H1 (cell line): ENCODE data around the gene NUP210.

ENCODE experiments used
- CHD2 ChIP-seq: IDR thresholded peaks from 2 replicates; pipeline ENCODE4 v1.6.1; 2012; ENCODE audit warnings: low read length, improper control_type of control experiment
- PHF8 ChIP-seq: fragments of 200-600 bp; sonication (generic); conservative IDR thresholded peaks from 2 replicates; pipeline ENCODE4 v1.7.1; 2012; ENCODE audit warnings: low read depth, mild to moderate bottlenecking, inconsistent platforms, low read length, moderate library complexity
- SIN3A ChIP-seq, 2 experiments: IDR thresholded peaks in 1 of 2; conservative IDR thresholded peaks in 1 of 2; 2 replicates each; pipeline ENCODE4 v1.6.1; 2011 to 2012; ENCODE audit warnings: low read length in 2 of 2, improper control_type of control experiment in 1 of 2, low read depth in 1 of 2, mild to moderate bottlenecking in 1 of 2
- TF ChIP-seq, protein P1 (sequence below), 3 experiments: IDR thresholded peaks; 1 replicate in 2 of 3; 2 replicates in 1 of 3; pipeline versions ENCODE4 v1.5.1 to v1.6.1; 2011; ENCODE audit warnings: low read length in 3 of 3, mild to moderate bottlenecking in 3 of 3, inconsistent platforms in 2 of 3, low read depth in 1 of 3, moderate library complexity in 1 of 3; ENCODE audit not compliant: insufficient read depth in 1 of 3; ENCODE audit errors: control extremely low read depth in 1 of 3

DNA sequence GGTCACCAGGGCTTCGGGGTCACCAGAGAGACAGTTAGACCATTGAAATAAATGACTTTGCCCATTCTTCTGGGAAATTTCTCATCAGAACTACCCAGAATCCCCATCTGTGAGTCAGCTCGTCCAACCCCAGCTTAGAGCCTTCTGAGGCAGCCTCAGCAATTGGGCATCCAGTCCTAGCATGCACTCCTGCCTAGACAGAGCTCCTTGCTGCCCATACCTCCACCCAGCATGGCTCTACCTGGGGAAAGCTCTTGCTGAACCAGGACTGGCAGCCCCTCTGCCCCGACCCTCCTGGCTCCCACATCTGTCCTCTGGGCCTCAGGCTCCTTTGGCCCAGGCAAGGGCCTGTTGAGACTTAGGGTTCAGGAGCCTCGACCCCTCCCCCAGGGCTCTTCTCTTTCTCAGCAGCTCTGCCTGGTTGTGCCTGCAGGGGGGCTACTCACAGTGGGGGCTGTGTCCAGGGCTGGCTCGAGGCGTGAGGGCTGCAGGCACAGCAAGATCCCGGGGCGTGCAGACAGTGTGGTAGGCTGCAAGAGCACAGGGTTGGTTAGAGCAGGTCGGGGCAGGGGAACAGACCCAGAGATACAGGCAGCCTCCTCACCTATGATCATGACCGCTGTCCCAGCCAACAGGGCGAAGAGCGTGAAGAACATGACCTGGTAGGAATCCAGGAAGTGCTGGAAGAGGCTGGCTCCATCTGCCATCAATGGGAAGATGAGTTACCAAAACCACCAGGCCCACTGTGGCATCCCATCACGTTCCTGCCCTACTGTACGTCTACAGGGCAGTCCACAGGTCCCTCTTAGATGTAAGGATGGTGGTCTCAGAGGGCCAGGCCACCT, 101.3 kb downstream of the NUP210 start:
- TF ChIP-seq, protein P1, sequence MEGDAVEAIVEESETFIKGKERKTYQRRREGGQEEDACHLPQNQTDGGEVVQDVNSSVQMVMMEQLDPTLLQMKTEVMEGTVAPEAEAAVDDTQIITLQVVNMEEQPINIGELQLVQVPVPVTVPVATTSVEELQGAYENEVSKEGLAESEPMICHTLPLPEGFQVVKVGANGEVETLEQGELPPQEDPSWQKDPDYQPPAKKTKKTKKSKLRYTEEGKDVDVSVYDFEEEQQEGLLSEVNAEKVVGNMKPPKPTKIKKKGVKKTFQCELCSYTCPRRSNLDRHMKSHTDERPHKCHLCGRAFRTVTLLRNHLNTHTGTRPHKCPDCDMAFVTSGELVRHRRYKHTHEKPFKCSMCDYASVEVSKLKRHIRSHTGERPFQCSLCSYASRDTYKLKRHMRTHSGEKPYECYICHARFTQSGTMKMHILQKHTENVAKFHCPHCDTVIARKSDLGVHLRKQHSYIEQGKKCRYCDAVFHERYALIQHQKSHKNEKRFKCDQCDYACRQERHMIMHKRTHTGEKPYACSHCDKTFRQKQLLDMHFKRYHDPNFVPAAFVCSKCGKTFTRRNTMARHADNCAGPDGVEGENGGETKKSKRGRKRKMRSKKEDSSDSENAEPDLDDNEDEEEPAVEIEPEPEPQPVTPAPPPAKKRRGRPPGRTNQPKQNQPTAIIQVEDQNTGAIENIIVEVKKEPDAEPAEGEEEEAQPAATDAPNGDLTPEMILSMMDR (IDR thresholded peaks at IDR 0.05; ENCODE audit: control extremely low read depth in 1 of 3, insufficient read depth in 1 of 3, low read depth in 1 of 3, low read length in 3 of 3) = no peak
- no peak for TF ChIP-seq SIN3A (conservative IDR thresholded peaks at IDR 0.05 in 1 of 2, IDR thresholded peaks at IDR 0.05 in 1 of 2; ENCODE audit: low read depth in 1 of 2, low read length in 2 of 2)
- TF ChIP-seq CHD2 = no peak
- no peak for TF ChIP-seq PHF8
